Mesendoderm (in vitro differentiated cells): ENCODE measurements around the gene BLID. TPM values are rescaled to one million over a fixed set of nuclear protein-coding genes. Genes with fewer than 3 reads are reported as not detected.

Experiments
- DNase-seq: peaks from one replicate; pipeline ENCODE4 v3.0.0; 2013
- H2AK5ac ChIP-seq: 2 replicates; pipeline ENCODE4 v1.6.1; 2013; ENCODE audit warnings: low read length, inconsistent platforms
- H2BK120ac ChIP-seq: 2 replicates; pipeline ENCODE4 v1.6.1; 2013; ENCODE audit warnings: low read depth, mild to moderate bottlenecking, low read length, moderate library complexity, mixed read lengths
- H2BK15ac ChIP-seq: replicated peaks from 2 replicates; pipeline ENCODE4 v1.6.1; 2013; ENCODE audit warnings: low read depth, mild to moderate bottlenecking, moderate library complexity
- H2BK5ac ChIP-seq: 2 replicates; pipeline ENCODE4 v1.6.1; 2013; ENCODE audit warnings: low read length, inconsistent platforms
- H3K18ac ChIP-seq: 2 replicates; pipeline ENCODE4 v1.6.1; 2013; ENCODE audit warnings: mild to moderate bottlenecking, low read length, mixed read lengths
- H3K23ac ChIP-seq: one replicate; pipeline ENCODE4 v1.6.1; 2013; ENCODE audit warnings: low read length
- H3K27ac ChIP-seq: 2 replicates; pipeline ENCODE4 v1.5.1; 2013; ENCODE audit warnings: low read depth, mild to moderate bottlenecking, inconsistent platforms, low read length, moderate library complexity
- H3K27me3 ChIP-seq: 2 replicates; pipeline ENCODE4 v1.6.1; 2013; ENCODE audit warnings: low read length, control low read depth, mild to moderate bottlenecking, inconsistent platforms; ENCODE audit not compliant: insufficient read depth, poor library complexity
- H3K36me3 ChIP-seq: 2 replicates; pipeline ENCODE4 v1.6.1; 2013; ENCODE audit warnings: low read length, inconsistent platforms; ENCODE audit not compliant: control insufficient read depth, insufficient read depth
- H3K4ac ChIP-seq: one replicate; pipeline ENCODE4 v1.6.1; 2013; ENCODE audit warnings: low read depth, mild to moderate bottlenecking, low read length, moderate library complexity
- H3K4me1 ChIP-seq: 2 replicates; pipeline ENCODE4 v1.6.1; 2013; ENCODE audit warnings: low read depth, low read length, inconsistent platforms; ENCODE audit not compliant: control insufficient read depth
- H3K4me2 ChIP-seq: 2 replicates; pipeline ENCODE4 v1.6.1; 2013; ENCODE audit warnings: low read length
- H3K4me3 ChIP-seq: 2 replicates; pipeline ENCODE4 v1.5.1; 2013; ENCODE audit warnings: mild to moderate bottlenecking, low read length
- H3K56ac ChIP-seq: one replicate; pipeline ENCODE4 v1.6.1; 2013; ENCODE audit warnings: low read length
- H3K79me1 ChIP-seq: 2 replicates; pipeline ENCODE4 v1.6.1; 2013; ENCODE audit warnings: low read length, inconsistent platforms
- H3K79me2 ChIP-seq: 2 replicates; pipeline ENCODE4 v1.6.1; 2013; ENCODE audit warnings: mild to moderate bottlenecking, low read length; ENCODE audit not compliant: control insufficient read depth, insufficient read depth
- H3K9ac ChIP-seq: 2 replicates; pipeline ENCODE4 v1.6.1; 2013; ENCODE audit warnings: low read length, inconsistent platforms
- H4K5ac ChIP-seq: one replicate; pipeline ENCODE4 v1.6.1; 2013; ENCODE audit warnings: low read length
- H4K8ac ChIP-seq: one replicate; pipeline ENCODE4 v1.6.1; 2013; ENCODE audit warnings: low read depth, mild to moderate bottlenecking, control low read depth, low read length, moderate library complexity
- WGBS: extraction: QIAGEN DNeasy Blood & Tissue Kit; methylation state at CpG from one replicate; pipeline ENCODE4 v1.1.7; 2013; ENCODE audit warnings: low lambda C conversion rate, missing lambda C conversion rate; ENCODE audit not compliant: insufficient coverage; ENCODE audit errors: extremely low coverage; 5-methylcytosine and 5-hydroxymethylcytosine counted together
- polyA plus RNA-seq, 2 experiments: library from polyadenylated mRNA; stranded (reverse); fragments of 200-250 nt; gene quantifications; one replicate each; pipeline ENCODE4 v1.2.3, GENCODE V29; 2013

The BLID gene, protein sequence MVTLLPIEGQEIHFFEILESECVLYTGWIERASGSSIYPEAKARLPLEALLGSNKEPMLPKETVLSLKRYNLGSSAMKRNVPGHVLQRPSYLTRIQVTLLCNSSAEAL
- not detected for polyA plus RNA-seq (2013, experiment 1 of 2)
- not detected for polyA plus RNA-seq (2013, experiment 2 of 2)

DNA sequence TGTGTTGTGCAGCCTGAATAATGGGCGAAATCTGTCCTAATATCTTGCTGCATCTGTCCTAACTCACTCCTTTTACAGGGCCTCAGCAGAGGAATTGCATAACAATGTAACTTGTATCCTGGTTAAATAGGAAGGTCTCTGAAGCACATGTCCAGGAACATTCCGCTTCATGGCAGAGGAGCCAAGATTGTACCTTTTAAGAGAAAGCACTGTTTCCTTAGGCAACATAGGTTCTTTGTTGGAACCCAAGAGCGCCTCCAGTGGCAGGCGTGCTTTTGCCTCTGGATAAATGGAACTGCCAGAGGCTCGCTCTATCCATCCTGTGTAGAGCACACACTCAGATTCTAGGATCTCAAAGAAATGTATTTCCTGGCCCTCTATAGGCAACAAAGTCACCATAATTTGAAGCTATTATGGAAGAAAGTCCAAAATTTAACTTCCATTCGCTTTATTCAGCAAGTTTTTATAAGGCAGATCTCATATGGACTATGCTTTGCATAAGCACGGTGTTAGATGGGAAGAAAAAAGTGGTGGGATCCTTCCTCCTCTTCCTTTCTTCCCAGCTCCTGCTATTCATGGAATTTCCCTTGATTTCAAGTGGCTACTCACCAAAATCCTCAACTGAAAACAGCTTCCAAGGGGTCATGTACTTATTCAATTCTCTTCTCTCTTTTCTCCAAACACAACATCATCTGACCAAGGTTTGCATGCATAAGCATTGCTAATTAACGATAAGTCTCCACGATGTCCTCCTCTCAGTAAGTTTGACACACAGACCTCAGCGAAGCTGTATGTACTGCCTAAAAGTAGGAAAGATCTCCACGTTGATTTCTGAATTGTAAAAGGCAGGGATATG, at the start of gene BLID:
BLID (minus strand) TSS at position 692 of the 856 bp plus-strand sequence; CDS start at position 399, 293 bp downstream.
- Histone ChIP-seq H3K4me2 (no peak within 1 kb of the TSS), H3K23ac (no peak within 1 kb of the TSS), H2BK5ac (no peak within 1 kb of the TSS), H4K8ac (no peak within 1 kb of the TSS), H3K4ac (no peak within 1 kb of the TSS), H3K18ac (no peak within 1 kb of the TSS), H3K79me1 (no peaks in the 10 kb centered on the region), H3K79me2 (no peaks in the 10 kb centered on the region), H3K36me3 (no peaks in the 10 kb centered on the region), H2BK15ac (no peak within 1 kb of the TSS), H3K27me3 (no peaks in the 10 kb centered on the region), H3K56ac (no peak within 1 kb of the TSS), H2AK5ac (no peak within 1 kb of the TSS), H3K4me3 (no peak within 1 kb of the TSS), H3K4me1 (no peaks in the 10 kb centered on the region), H3K9ac (no peak within 1 kb of the TSS), H4K5ac (no peak within 1 kb of the TSS), H2BK120ac (no peak within 1 kb of the TSS), H3K27ac (no peak within 1 kb of the TSS)
- no CpG with 5 or more reads among the region's 11 CpGs for WGBS
- DNase-seq: peak; percentile 70

DNA sequence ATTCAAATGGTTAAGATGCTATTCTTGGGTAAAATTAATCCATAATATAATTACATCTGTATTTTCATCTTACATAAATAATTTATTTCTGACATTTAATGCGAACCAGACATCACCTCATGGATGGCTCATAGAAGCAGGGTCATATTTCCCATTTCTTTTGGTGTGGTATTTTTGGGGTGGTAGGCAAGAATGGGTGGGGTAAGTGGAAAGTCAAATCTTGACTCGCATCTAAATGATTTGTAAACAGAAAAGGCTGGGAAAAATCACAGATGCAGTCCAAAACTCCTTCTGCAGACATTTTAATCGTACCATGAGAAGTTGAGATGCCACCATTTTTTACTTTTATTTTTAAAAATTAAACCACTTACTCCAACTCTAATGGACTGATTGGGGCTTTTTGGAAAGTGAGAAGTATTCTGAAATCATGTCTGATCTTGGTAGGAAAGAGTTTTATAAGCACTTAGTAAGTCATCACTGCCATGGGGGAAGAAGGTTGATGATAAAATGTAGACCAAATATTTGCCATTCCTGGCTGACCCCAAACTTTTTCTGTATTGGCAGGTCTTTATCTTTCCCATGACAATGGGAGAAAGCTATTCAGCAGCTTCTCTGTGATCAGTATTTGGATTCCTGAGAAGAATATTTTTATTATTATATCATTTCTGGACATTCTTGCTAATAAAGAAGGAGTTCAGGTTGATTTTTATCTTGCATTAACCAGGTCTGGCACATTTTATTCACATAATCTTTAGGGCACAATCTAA, 47.2 kb upstream of the BLID start:
- H3K9ac ChIP-seq: no peak overlapping the region
- H3K4me1 ChIP-seq: no peaks in the 10 kb centered on the region
- no peak for DNase-seq
- no peaks in the 10 kb centered on the region for H3K79me1 ChIP-seq
- no peak overlapping the region for H4K5ac ChIP-seq
- H3K4me3 ChIP-seq: no peak overlapping the region
- no peaks in the 10 kb centered on the region for H3K79me2 ChIP-seq
- no peak overlapping the region for H3K27ac ChIP-seq
- no peak overlapping the region for H3K4ac ChIP-seq
- H2BK15ac ChIP-seq: no peak overlapping the region
- WGBS: no CpG with 5 or more reads among the region's 3 CpGs
- no peak overlapping the region for H3K4me2 ChIP-seq
- H2BK120ac ChIP-seq: no peak overlapping the region
- H3K27me3 ChIP-seq: no peaks in the 10 kb centered on the region
- H3K23ac ChIP-seq: no peak overlapping the region
- no peak overlapping the region for H2BK5ac ChIP-seq
- H3K36me3 ChIP-seq: no peaks in the 10 kb centered on the region
- no peak overlapping the region for H3K18ac ChIP-seq
- no peak overlapping the region for H4K8ac ChIP-seq
- no peak overlapping the region for H2AK5ac ChIP-seq
- no peak overlapping the region for H3K56ac ChIP-seq

DNA sequence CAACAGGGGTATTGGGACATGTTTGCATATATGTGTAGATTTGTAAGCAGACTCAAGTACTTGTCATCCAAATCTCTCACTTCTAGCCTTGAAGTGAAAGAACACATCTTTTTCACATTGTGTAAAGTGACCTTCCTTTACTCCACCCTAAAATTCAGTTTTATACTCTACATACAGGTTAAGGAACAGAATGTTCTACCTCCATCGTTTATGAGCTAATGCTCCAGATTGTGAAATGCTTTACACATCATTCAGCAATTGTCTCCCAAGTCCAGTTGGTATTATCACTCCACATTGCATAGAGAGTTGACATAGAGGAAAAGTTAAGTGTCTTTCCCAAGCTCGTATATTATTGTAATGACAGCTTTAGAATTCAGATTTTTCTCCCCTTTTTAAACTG, 46.1 kb upstream of the BLID start:
- DNase-seq: no peak
- Histone ChIP-seq H2BK15ac (no peak overlapping the region), H3K4me1 (no peaks in the 10 kb centered on the region), H3K18ac (no peak overlapping the region), H3K27me3 (no peaks in the 10 kb centered on the region), H2BK5ac (no peak overlapping the region), H3K56ac (no peak overlapping the region), H4K5ac (no peak overlapping the region), H3K9ac (no peak overlapping the region), H3K79me1 (no peaks in the 10 kb centered on the region), H4K8ac (no peak overlapping the region), H2BK120ac (no peak overlapping the region), H3K4me3 (no peak overlapping the region), H3K4me2 (no peak overlapping the region), H3K79me2 (no peaks in the 10 kb centered on the region), H2AK5ac (no peak overlapping the region), H3K23ac (no peak overlapping the region), H3K4ac (no peak overlapping the region), H3K36me3 (no peaks in the 10 kb centered on the region), H3K27ac (no peak overlapping the region)
- no CpG with 5 or more reads among the region's 2 CpGs for WGBS

DNA sequence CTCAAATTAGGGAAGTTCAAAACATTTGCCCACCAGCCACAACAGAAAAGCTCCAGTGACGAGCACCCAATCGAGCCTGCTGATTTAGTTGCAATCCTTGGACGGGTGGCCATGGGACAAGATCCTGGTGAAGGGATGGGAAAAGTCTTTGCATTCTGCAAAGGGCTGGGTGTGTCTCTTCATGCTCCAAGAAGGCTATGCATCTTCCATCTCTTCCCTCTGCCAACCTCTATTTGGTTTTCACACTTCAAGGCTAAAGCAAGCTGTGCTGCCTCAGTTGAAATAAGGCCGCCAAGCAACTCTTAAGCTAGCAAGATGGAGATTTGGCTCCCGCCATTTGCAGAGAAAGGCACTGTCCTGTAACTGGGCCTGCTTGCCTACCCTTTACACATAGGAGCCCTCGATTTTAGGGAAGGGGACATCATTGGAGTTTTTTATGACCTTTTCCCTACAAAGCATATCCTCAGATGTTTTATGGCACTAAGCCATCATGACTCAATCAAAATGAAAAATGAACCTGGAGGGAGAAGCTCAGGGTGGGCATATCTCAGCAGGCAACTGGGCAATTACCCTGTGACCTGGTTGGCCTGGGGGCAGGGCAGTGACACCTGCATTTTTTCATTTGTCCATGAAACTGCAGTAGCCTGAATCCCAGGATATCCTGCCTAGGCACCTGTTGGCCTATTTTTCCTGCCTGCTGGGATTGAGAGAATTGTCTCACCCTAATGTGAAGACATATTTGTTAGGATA, 45.0 kb upstream of the BLID start:
- Histone ChIP-seq H3K18ac (no peak overlapping the region), H3K4me2 (no peak overlapping the region), H3K23ac (no peak overlapping the region), H2AK5ac (no peak overlapping the region), H3K27me3 (no peaks in the 10 kb centered on the region), H3K4me3 (no peak overlapping the region), H2BK5ac (no peak overlapping the region), H4K5ac (no peak overlapping the region), H3K79me2 (no peaks in the 10 kb centered on the region), H3K4ac (no peak overlapping the region), H3K36me3 (no peaks in the 10 kb centered on the region), H3K79me1 (no peaks in the 10 kb centered on the region), H3K56ac (no peak overlapping the region), H3K27ac (no peak overlapping the region), H2BK15ac (no peak overlapping the region), H4K8ac (no peak overlapping the region), H3K9ac (no peak overlapping the region), H2BK120ac (no peak overlapping the region), H3K4me1 (no peaks in the 10 kb centered on the region)
- no CpG with 5 or more reads among the region's 6 CpGs for WGBS
- DNase-seq: no peak

DNA sequence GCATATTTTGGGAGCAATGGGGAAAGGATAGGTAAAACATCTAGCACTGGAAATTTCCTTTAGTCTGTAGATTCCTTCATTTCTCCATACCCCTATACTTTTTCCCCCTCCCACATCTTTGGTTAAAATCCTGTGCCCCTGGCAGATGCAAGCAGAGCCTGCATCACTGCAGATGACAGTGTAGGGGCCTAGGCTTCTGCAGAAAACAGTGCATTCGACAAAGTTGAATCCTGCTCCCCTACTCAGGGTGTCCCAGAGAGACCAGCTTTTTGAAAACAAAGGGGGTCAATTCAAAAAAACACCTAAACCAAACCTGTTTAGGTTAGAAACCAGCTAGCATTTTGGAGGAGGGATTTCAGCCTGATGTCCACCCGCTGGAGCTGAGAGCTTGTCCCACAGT, 43.8 kb upstream of the BLID start:
- Histone ChIP-seq H3K27ac (no peak overlapping the region), H2BK15ac (no peak overlapping the region)
- no CpG with 5 or more reads among the region's 2 CpGs for WGBS

More for the DNA sequence above, 43.8 kb upstream of the BLID start:
- no peak overlapping the region for H3K4me3 ChIP-seq
- DNase-seq: no peak
- H2BK120ac ChIP-seq: no peak overlapping the region
- no peaks in the 10 kb centered on the region for H3K36me3 ChIP-seq
- H3K4ac ChIP-seq: no peak overlapping the region
- no peak overlapping the region for H4K8ac ChIP-seq
- no peak overlapping the region for H2BK5ac ChIP-seq
- H3K9ac ChIP-seq: no peak overlapping the region
- no peak overlapping the region for H2AK5ac ChIP-seq
- H3K18ac ChIP-seq: no peak overlapping the region
- H3K4me2 ChIP-seq: no peak overlapping the region
- H3K56ac ChIP-seq: no peak overlapping the region
- no peaks in the 10 kb centered on the region for H3K79me2 ChIP-seq
- no peaks in the 10 kb centered on the region for H3K27me3 ChIP-seq
- no peaks in the 10 kb centered on the region for H3K4me1 ChIP-seq
- no peaks in the 10 kb centered on the region for H3K79me1 ChIP-seq
- H4K5ac ChIP-seq: no peak overlapping the region
- H3K23ac ChIP-seq: no peak overlapping the region
